ENCODE results near the gene P2RY12. TPM values are rescaled to one million over a fixed set of nuclear protein-coding genes. Genes with fewer than 3 reads are reported as not detected.
"Not testable (repeated sequence)": the region's sequence is repeated elsewhere in the genome, so short reads cannot be mapped to it uniquely, and the experiment has no call there.

Gene P2RY12
- total RNA-seq, 1 donor = 0.18 TPM

- no peak for TF ChIP-seq CTCF (IDR thresholded peaks at IDR 0.05; ENCODE audit: insufficient read depth, low read length)
- no peak overlapping the region for H3K4me3 ChIP-seq (ENCODE audit: low read depth, low read length)
- peak; percentile 45 for DNase-seq (ENCODE audit: low read depth)
Observed at GRCh38 chr3:151395806-151396205, 11.3 kb upstream of the P2RY12 start.

- TF ChIP-seq CTCF (IDR thresholded peaks at IDR 0.05; ENCODE audit: insufficient read depth, low read length) = no peak
- H3K4me3 ChIP-seq (ENCODE audit: low read depth, low read length) = no peak overlapping the region
- no peak for DNase-seq (ENCODE audit: low read depth)
Observed at GRCh38 chr3:151394611-151395010, 10.1 kb upstream of the P2RY12 start.

- no peak for DNase-seq (ENCODE audit: low read depth)
- no peak overlapping the region for H3K4me3 ChIP-seq (ENCODE audit: low read depth, low read length)
- no peak for TF ChIP-seq CTCF (IDR thresholded peaks at IDR 0.05; ENCODE audit: insufficient read depth, low read length)
Observed at GRCh38 chr3:151393941-151394340, 9.4 kb upstream of the P2RY12 start.

- no peak for DNase-seq (ENCODE audit: low read depth)
- TF ChIP-seq CTCF (IDR thresholded peaks at IDR 0.05; ENCODE audit: insufficient read depth, low read length) = no peak
- H3K4me3 ChIP-seq (ENCODE audit: low read depth, low read length) = no peak overlapping the region
Observed at GRCh38 chr3:151393146-151393830, 8.7 kb upstream of the P2RY12 start.

GRCh38 chr3:151392191-151392590, 7.6 kb upstream of the P2RY12 start:
- H3K4me3 ChIP-seq (ENCODE audit: low read depth, low read length); DNase-seq (ENCODE audit: low read depth): not testable (repeated sequence)

- DNase-seq (ENCODE audit: low read depth) = no peak
- H3K4me3 ChIP-seq (ENCODE audit: low read depth, low read length) = no peak overlapping the region
- TF ChIP-seq CTCF (IDR thresholded peaks at IDR 0.05; ENCODE audit: insufficient read depth, low read length) = no peak
Observed at GRCh38 chr3:151391720-151392119, 7.2 kb upstream of the P2RY12 start.

GRCh38 chr3:151387842-151388241, 3.3 kb upstream of the P2RY12 start:
- no peak for DNase-seq (ENCODE audit: low read depth)
- H3K4me3 ChIP-seq (ENCODE audit: low read depth, low read length) = no peak overlapping the region
- TF ChIP-seq CTCF (IDR thresholded peaks at IDR 0.05; ENCODE audit: insufficient read depth, low read length) = no peak
